GM18517 (cell line): Measurements from ENCODE around the gene MYF6.
A peak's percentile ranks its signal among the peaks of the same experiment; 100 is the strongest.
"Not testable (repeated sequence)": the region's sequence is repeated elsewhere in the genome, so short reads cannot be mapped to it uniquely, and the experiment has no call there.

Experiments
- ATAC-seq: cut with Tn5 transposase; IDR thresholded peaks from one replicate; pipeline ENCODE4 v1.9.1; 2021; ENCODE audit warnings: mild to moderate bottlenecking, moderate library complexity; ENCODE audit not compliant: unreplicated experiment

The MYF6 gene

DNA sequence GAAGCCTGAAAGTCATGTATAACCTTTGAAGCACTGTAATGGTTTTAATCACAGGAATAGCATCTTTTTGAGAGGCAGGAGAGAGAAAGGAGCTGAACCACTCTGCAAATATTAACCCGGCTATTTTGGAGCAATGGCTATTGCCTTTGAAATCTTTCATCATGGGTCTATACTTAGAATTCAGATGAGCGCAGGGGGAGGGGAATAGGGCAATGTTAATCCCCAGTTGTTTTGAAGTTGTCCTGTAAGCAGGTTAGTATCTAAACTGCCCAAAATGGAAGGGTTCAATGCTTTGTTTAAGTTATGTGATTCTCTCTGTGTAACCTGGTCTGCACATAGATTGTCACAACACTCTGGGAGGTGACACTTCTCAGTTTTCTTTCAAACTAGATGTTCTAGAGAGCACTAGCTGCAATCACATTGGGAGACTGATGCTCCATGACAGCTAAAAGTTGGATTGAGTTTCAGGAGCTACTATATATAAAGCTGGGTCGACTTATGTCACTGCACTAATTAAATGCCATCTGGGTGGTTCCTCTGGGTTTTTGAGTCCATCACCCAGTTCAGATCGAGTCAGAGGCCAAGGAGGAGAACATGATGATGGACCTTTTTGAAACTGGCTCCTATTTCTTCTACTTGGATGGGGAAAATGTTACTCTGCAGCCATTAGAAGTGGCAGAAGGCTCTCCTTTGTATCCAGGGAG, at the start of gene MYF6:
Gene MYF6, plus strand, starts transcription at position 509 of the 704 bp plus-strand sequence. Its CDS starts 86 bp downstream, at position 595.
- no peak for ATAC-seq

DNA sequence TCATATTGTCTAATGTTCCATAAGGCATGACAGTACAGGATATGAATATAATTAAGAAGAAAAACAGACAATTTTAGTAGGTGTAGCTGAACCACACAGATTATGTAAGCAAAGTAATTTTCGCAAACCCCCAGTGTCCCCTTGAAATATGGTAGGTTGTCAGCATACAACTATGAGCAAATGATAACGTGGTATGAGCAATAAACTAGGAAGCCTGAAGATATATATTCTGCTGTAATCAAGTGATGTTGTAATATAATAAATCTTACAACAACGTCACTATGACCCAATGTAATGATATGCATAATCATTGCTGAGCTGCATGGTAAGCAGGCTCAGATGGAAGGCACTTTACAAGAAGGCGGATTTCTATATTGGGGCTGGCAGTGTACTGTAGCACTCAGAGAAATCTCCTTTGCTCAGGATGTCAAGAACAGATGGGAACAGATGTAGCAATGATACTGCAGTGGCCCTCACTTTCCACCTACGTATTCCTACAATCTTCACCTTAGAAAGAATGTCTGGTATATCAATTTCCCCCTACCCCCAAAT, 47.8 kb upstream of the MYF6 start:
- ATAC-seq: no peak

- ATAC-seq: no peak
Observed at GRCh38 chr12:80662586-80662985, 44.8 kb upstream of the MYF6 start.

DNA sequence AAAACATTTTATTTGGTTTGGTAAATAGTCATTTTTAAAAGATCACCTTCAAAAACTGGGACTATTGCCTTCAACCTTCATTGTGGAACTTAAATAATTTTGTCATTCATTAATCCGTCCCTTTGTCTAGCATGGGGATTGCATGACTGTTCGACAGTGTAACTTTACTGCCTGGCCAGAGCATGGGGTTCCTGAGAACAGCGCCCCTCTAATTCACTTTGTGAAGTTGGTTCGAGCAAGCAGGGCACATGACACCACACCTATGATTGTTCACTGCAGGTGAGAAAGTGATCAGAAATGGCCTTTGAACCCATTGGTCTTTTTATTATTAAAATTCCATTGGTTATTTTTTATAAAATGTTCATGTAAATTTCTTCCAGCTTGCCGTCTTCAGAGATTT, 37.2 kb upstream of the MYF6 start:
- ATAC-seq: no peak

- not testable (repeated sequence) for ATAC-seq
Observed at GRCh38 chr12:80676042-80676636, 31.3 kb upstream of the MYF6 start.

DNA sequence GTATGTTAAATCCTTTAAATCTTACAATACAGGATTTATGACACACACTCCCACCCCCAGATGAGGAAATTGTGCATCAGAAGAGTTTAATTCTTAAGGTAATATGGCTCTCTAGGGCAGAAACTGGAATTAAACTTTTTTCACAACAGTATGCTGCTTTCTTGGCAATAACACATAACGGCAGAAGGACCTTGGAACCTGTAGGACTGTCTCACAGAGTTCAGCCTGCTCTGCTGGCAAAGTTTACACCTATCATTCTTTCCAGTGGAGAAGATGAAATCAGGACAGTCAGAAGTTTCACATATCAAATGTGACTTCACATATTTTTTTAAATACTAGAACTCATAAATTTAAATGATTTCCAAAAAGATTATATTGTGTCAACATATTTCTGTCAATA, 30.6 kb upstream of the MYF6 start:
- no peak for ATAC-seq

DNA sequence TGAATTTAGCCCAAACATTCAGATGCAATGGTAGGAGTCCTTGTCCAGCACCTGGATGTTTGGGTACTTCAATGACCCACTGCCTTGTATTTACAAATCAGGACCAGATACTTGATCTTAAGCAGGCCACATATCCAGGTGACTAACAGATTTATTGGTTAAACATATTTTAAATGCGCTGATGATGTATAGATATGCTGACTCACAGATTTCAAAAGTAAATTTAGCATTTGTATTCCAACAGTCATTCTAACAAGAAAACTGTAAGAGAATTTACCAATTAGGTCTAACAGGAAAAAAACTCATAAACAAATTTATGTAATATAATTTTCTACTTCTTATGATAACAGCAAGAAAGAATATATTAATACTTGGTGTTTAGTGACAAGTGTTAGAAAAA, 29.4 kb upstream of the MYF6 start:
- ATAC-seq: no peak

DNA sequence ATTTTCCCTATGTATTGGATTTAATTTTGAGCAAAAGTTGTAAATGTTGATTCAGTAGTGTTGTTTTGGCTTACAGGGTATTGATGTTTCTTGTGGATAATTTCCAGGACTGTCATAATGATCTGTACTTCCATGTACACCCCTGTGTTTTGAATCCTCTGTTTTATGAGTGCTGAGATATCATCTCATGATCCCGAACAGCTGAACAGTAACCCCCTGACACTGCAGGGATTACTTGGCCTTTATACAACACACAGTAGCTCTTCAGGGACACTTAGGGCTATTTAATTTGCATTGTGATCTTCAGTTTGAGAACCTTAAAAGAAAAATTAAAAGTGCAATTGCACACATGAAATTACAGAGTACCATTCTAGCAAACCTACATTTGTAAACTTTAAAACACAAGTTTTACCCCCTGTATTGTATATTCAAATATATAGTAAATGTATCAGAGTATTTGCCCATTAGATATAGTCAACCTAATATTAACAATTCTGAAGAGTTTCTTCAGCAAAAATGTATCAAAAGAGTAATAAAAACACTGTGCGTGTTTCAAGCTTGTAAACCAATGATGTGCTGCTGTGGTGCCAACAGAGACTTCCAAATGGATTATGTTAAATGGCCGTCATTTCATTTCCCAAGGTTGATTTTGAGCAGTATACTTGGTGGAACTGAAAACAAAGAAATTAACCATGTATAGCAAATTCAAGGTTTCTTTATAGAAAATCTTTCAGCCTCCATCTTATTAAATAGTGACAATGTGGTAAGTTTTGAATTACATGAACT, 27.9 kb upstream of the MYF6 start:
- ATAC-seq: no peak

DNA sequence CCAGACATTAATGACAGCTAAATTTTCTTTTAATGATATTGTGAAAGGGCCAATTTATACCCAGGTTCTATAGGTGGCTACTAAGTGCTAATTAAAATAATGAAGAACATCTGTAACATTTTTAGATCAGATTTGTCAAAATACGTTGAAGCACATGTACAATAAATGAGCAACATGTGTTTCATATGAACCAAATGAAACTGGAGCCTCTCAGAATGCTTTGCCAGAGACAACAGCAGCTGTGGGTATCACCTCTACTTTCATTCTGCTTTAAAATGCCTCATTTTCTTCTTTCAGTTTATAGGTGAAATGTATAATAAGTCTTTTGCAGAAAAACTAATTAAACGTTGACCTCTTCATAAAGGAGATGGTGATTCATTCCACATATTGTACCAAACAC, 26.1 kb upstream of the MYF6 start:
- ATAC-seq: peak; percentile 72

DNA sequence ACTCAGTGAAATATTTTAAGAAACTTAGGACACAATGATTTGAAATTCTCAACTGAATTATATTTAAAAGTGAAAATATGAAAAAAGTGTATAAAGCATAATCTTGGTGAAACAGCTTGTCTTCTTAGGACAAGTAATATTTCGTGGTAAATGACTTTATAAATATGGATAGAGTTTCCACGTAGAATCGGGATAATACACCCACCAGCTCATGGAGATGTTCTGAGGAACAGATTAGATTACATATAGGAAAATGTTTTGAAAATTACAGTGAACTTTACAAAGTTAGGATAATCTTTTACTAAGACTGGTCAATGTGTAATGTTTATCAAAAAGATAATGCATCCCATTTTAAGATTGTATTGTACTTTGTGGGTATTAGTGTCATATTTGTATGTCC, 25.6 kb upstream of the MYF6 start:
- no peak for ATAC-seq

- ATAC-seq: no peak
Observed at GRCh38 chr12:80684077-80684495, 23.3 kb upstream of the MYF6 start.

DNA sequence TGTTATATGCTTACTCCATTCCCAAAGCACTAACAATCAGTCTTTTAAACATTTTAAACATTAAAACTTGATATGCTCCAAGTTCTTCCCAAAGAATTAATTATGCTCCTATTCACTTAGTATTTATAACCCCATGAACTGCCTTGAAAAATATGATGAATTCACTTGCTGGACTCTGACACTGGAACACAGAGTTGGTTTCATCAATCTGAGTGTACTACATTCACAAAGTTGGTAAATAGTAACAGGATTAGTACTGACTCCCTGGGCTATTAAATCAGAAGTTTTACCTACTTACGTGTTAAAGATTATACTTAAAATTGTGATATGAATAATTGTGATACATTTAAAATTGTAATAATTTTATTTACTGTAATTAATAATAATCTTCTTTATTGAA, 17.3 kb upstream of the MYF6 start:
- no peak for ATAC-seq

DNA sequence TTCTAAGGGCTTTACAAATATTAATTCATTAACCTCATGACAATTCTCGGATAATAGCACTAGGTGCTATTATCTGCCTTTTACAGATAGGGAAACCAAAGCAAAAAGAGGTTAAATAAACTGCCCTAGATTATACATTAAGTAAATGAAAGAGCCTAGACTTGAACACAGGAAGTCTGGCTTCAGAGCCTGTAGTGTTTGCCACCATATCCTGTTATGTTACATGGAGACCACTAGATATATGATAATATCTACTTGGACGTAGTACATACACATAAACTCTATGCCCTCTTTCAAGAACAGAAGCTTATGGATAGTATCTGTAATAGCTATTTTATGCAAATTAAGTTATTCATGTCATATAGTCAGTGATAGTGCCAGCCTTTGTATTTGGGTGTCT, 16.9 kb upstream of the MYF6 start:
- ATAC-seq: no peak

- no peak for ATAC-seq
Observed at GRCh38 chr12:80692114-80692513, 15.3 kb upstream of the MYF6 start.

GRCh38 chr12:80697270-80697887, 10.1 kb upstream of the MYF6 start:
- no peak for ATAC-seq

- no peak for ATAC-seq
Observed at GRCh38 chr12:80698256-80698655, 9.2 kb upstream of the MYF6 start.

DNA sequence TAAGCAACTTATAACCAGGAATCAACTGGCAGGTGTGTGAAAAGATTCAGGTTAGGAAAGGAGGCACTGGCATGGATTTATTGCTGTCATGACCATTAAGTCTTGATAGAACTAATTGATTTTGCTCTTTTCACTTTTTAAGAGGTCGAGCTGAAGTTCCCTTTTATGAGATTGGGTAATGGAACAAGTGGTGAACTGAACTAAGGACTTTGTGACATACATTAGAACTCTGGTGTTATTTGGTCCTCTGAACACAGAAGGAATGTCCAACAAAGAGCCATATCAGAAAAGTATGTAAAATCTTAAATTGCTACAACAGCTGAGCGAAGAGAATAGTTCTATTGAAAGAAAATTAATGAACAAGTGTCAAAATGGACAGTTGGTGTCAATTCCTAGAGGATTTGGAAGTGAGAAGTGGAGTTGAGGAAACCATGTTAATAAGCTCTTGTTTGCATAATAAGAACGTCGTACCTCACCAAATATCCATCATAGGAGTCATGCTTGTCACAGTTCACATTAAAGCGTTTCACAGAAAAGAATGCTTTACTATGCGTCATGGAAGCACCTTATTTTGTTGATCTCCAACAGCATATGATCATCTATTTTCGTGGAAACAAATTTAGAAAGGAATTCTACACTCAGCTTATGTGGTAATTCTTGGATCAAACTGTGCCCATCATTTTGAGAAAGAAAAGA, 8.4 kb upstream of the MYF6 start:
- ATAC-seq: no peak

DNA sequence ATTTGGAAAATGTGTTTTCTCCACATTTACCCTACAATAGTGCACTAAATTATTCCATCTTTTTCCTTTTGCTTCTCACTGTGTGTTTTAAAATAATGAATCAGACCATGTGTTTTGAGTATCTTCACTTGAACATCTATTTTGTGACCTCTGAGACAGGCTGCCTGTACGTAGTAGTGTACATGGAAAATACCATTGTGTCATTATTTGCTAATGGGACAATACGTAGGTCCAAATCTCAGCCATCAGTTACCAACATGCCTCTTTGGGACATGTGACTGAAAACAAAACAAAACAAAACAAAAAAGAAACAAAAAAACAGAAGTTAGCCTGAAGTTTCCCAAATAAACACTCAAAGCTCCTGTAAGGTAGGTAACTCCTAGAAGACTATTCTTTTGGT, 7.1 kb upstream of the MYF6 start:
- ATAC-seq: no peak

DNA sequence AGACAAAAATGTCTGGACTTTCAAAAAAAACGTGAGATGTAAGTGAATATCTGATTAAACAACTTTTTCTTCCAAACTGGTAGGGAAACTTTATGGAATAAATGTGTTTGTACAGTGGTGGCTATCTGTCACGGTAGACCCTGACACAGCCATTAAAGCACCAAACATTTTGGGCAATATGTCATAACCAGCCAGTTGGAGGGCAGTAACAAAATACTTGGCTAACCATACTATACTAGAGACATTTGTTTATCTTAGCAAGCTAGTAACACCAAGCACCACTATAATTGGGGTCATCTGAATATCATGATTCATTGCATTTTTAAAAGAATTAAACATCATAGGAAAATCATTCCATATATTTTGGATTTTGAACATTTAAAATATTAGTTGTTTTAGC, 6.0 kb upstream of the MYF6 start:
- no peak for ATAC-seq

DNA sequence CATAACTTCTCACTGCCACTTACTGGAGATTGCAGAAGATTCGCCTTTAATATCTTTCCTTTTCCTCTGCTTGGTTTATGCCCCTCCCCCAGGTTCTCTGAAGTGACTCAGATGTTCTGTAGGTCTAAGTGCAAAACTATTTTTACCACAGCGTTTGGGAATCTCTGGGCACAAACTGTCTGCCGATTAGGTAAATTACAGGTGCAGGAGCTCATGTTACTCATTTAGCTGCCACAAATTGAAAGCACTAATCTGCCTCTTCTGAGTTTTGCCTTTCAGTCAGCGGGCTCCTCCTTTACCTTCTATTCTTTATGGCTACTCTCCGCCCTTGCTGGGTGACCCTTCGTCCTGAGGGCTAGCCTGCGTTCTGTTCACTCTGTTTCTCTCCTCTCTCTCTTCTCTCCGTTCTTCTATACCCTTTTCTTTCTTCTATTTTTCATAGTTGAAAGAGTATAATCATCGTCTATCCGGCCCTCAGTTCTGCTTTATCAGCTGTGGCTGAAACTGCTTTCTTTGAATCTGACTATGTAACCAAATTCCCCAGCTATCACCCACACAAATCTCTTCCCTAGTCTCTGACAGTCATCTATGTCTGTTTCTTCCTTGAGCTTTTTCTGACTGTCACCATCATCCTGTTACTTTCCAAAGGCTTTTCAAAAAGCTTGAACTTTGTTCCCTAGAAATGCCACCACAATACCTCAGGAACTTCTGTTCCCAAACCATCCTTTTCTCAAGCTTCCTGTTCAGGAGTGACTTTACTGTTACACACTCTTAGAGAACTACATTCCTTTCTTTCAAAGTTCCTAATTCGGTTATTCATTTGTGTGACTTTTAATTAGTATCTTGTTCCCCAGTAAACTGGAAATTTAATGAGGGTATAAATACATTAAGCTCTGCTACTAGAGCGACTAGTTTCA, 4.3 kb upstream of the MYF6 start:
- ATAC-seq: peak; percentile 75
